ENCODE results near the gene ASIC4.

Gene ASIC4

DNA sequence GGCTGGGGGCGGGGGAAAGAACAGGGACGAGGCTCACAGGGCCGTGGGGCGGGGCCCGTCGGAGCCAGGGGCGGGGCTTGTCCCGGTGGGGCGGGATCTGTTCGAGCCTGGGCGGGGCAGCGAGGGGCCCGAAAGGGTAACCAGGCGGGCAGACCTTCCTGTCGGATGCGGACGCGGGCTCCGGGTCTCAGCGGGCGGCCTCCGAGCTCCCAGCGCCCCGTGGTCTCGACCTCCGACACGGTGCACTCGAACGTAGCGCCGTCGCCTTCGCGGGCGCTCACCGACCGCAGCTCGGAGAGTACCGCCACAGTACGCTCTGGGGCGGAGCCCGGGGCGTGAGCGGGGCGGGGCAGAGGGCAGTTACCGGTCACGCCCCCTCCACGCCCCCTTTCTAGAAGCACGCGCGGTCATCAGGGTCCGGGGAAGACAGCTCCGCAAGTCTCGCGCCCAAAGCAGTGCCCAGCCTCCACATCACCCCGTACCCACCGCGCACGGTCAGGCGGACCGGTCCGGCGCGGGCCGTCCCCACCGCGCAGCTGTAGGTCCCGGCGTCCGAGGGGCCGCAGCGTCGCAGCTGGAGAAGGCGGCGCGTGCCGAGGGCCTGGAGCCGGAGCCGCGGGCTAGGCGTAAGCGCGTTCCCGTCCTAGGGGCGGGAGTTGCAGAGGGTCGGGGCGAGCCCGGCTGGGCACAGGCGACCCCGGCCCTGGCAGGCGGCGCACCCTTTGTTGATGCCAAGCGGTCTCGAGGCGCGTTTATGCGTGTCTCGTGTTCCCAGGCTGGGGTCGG lies 38.3 kb downstream of the ASIC4 start:
- DNase-seq (ENCODE audit: low read depth) = peak; percentile 56

DNA sequence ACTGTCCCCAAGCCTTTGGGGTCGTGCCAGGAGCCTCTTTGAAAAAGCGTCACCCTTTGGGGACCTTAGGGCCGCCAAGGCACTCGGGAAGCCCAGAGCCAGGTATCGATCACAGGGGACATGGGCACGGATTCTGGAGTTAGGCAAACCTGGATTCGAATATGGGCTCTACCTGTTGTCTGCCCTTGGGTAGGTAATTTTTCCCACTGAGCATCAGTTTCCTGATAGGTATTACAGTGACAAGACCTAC lies 38.8 kb downstream of the ASIC4 start:
- DNase-seq (ENCODE audit: low read depth) = no peak

DNA sequence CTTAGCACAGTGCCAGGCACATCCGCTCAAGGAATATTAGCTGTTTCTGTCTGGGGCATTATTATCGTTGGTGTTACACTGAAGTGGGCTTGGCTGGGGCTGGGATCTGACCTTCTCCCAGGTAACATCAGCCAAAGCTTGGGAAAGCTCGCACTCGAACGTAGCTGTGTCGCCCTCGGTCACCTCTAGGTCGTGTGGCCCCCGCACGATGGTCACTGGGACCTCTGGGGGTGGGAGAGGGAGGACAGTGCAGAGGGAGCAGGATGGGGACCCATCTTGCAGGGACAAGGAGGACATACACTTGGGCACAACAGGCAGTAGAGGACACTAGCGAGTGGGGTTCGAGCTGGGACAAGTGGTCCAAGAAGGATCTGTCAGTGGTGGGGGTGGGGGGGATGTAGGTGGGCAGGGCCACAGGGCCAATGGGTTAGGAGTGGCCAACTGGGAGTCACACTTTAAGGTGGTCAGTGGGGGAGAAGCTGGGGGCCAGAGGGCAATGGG lies 39.2 kb downstream of the ASIC4 start:
- no peak for DNase-seq (ENCODE audit: low read depth)

DNA sequence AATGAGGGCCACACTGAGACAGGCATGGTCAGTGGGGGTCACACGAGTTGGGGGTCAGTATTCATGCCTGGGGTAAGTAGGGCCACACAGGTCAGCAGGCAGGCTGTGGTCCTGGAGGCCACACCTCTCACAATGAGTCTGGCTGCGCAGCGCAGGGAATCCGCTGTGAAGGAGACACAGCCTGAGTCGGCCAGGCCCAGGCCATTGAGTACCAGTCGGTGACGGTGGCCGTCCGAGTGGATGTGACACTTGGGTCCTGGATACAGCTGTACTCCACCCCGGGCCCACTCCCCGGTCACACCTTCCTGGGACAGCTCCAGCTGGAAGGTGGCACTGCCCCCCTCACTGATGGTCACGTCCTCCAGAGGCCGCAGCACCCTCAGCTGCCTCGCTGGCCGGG lies 40.1 kb downstream of the ASIC4 start:
- no peak for DNase-seq (ENCODE audit: low read depth)

DNA sequence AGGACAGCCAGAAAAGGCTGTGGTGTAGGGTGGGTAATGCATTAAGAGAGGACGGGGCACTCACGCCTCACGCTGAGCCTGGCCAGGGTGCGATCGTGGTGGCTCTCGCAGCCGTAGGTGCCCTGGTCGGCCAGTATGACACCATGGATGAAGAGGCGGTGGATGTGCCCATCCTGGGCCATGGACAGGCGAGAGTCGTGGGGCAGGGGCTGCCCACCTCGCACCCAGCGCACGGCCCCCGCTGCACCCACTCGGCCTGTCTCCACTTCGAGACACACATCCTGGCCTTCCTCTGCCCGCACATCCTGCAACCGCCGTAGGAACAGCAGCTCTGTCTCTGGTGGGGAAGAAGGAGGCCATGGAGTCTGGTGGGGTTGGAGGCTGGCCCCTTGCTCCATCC lies 41.7 kb downstream of the ASIC4 start:
- no peak for DNase-seq (ENCODE audit: low read depth)

DNA sequence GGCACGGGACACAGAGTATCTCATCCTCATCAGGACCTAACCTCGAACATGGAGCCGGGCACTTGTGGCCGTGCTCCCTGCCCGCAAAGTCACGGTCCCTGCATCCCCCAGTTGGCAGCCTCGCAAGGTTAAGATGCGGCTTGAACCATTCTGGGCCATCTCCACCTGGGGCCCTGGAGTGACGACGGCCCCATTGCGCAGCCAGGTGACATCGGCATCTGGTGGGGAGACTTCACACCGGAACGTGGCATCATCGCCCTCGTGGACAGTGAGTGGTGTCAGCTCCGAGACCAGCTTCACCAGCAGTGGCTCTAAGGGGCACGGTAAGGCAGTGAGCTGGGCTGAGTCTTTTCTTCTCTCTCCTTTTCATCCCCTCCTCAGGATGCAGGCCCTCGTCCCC lies 42.1 kb downstream of the ASIC4 start:
- DNase-seq (ENCODE audit: low read depth) = no peak

DNA sequence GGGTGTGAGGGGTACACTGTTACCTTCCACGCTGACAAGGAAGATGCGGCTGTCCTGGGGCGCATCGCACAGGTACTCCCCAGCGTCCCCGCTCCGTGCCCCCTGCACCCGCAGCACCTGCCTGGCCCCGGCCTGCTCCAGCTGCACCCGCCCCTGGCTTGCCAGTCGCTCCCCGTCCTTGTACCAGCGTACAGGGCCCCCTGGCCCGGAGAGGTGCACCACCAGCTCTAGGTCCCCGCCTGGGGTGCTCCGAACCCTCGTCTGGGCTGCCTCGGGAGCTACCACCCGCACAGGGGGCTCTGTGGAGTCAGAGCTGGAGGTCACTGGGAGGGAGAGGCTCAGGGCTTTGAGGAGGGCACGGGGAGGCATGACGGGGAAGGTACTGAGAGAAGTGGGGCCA lies 43.0 kb downstream of the ASIC4 start:
- DNase-seq (ENCODE audit: low read depth) = no peak

DNA sequence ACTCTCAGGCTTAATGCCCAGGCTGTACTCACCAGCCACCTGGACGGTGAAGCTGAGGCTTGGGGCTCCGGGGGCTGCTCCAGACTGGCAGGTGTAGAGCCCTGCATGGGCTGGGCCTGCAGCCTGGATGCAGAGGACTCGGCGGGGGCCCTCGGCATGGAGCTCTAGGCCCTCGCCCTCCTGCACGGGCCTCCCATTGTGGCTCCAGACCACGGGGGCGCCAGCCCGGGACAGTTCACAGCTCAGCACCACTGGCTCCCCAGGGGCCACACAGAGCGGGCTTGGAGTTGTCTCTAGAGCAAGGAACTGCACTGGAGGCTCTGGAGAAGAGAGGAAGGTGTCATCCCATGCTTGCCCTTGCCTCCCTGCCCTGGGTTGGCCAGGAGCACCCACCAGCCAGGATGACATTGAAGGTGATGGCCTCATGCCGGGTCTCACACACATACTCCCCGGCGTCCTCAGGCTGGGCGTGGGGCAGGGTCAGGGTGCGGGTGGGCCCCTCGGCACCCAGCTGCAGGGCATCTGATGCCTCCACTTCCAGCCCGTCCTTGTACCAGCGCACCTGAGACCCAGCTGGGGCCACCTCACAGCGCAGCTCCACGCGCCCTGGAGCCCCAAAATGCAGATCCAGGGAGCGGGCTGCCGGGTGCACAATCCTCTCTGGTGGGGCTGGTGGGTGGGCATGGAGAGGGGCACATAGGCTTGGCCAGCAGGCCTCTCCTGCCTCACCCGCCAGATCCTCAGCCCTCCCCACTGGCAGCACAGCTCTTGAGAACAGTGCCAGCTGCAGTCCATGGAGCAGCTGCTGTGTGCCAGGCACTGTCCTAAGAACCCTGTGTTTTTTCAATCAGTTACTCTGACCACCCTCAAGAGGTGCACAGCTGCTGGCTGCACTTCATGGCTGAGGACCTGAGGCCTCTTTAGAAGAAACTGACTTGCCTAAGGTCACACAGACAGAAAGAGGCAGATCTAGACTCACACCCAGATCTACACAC lies 43.8 kb downstream of the ASIC4 start:
- DNase-seq (ENCODE audit: low read depth) = no peak

DNA sequence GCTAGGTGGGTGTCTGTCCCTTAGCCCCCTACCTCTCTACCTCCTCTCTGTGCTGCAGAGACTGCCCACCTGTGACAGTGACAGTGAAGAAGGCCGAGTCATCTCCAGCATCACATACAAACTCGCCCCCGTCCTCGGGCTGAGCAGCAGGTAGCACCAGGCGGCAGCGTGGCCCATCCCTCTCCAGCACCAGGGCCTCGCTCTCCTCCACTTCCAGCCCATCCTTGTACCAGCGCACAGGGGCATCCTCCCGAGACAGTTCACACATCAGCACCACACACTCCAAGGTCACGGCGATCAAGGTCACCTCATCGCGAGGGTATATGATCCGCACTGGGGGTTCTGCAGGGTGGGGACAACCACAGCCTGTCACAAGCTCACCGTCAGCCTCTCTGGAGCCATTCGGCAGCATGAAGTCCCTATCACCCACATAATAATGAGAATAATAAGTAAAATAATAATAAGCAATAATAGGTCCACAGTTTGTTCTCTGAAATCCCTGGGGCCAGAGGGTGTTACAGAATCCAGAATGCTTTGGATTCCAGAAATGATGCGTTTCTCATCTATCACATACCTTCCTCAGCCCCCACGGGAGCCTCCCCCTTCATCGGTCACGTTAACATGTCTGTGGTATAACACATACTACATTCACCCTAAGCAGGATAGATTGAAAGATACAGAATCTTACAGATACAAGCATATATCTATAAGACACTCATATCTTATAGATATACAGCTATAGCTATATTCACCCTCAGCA lies 45.1 kb downstream of the ASIC4 start:
- no peak for DNase-seq (ENCODE audit: low read depth)

DNA sequence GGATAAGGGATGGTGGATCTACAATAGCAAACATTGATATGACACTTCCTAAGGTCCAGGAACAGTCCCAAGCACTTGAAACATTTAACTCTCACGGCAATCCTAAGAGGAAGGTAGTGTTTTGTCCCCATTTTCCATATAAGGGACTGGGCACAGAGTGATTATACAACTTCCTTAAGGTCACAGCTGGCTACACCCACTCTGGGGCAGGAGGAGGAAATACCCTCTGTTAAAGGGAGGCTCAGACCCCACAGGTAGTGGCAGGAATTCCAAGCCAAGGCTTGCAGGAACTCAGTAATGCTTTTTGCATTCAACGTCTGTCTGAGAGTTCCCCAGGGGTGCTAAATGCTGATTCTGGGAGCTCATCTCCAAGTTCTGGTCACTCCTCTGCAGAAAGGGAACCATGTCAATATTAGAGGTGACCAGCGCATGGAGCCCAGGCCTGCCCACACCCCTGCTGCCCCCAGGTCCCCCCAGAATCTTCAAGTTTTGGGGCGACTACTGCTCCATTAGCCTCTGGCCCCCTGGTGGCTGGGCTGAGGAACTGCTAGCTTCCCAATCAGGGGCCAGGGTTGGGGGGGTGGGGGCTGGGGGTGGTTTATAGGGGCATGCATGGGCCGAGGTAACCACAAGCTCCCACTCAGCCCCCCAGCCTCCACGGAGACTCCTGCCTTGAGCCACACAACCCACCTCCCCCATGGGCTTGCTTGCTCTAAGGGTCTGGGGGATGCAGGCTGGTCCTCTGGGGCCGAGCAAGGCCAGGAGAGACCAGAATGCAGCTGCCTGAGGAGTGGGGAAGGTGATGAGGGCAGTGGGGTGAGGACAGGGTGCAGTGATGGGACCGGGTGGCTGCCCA lies 46.0 kb downstream of the ASIC4 start:
- no peak for DNase-seq (ENCODE audit: low read depth)

DNA sequence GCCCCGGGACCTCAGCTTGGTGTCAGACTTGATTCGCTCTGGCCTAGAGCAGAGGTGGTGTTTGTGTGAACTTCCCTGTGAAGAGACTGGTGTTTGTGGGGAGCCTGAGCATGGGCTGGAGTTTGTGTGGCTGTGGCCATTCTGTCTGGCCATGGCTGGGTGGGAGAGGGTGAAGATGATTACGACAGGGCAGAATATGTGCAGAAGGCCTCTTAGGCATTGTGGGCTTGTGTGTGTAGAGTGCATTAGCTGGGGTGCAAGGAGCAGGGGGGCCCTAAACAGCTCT lies 46.6 kb downstream of the ASIC4 start:
- DNase-seq (ENCODE audit: low read depth) = no peak

DNA sequence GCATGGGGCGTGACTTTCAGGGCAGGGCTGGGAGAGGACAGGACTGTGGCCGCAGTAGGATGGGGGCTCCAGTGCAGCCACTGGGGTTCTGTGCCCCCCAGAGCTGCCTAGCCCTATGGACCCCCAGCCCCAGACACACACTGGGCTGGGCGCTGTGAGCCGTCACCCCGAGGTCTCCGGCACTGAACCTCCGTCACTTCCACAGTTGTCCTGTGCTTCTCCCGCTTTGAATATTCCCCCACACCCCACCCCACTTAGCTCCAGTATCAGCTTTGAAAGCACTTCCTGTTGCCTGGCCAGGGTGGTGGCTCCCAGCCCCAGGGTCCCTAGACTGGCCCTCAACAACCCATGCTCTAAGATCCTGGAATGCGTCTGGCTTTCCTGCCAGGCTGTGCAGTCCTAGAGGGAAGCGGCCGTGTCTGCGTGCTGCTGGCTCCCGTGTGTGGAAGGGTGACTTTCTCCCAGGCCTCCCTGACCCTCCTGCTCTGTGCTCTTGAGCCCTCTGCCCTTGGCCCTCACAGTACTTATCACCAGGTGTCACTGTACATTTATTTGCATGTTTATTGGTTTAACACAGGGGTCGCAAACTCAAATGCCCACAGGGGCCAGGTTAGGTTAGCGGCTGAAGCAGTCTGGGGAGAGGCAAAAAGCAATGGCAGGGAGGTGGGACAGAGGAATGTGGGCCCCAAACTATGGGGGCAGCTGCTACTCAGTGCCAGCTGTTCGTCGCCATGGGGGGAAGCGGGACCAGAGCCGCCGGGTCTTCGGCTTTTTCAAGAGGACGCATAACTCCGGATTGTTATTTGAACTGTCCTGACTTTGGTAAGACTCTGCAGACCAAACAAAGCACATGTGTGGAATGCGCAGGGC lies 47.1 kb downstream of the ASIC4 start:
- no peak for DNase-seq (ENCODE audit: low read depth)

DNA sequence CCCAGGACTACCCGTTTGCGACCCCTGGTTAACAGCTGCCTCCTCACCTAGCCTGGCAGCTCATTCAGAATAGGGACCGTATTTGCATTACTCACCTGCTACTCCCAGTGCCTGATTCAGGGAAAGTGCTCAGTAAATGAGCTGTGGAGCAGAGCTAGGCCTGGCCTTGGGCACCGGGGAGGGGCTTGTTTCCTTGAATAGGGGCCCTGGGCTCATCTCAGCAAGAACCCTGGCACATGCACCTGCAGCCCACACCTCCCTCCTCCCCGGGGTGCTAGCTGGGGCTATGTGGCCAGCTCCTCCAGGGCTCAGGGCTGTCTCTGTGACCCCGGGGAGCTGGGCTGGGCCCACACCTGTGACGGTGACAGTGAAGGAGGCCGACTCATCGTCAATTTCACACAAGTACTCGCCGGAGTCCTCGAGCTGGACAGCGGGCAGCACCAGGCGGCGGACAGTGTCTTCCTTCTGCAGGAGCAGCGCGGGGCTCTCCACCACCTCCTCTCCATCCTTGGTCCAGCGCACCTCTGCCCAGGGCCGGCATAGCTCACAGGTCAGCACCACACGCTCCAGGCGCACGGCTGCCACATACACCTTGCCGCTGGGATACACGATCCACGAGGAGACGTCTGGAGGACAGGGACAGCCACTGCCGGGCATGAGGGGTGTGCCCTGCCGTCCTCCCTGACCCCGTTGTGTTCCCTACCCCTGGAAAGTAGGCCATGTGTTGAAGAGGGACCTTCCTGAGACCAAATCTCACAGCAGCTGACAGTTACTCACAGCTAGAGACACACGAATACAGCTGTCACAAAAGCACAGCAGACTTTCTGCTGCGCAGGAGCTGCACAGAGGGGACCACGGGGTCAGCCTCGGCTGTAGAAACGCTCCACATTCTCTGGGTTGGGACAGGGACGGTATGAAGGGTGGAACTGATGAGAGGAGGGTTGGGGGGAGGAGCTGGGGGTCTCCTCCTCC lies 48.1 kb downstream of the ASIC4 start:
- no peak for DNase-seq (ENCODE audit: low read depth)

DNA sequence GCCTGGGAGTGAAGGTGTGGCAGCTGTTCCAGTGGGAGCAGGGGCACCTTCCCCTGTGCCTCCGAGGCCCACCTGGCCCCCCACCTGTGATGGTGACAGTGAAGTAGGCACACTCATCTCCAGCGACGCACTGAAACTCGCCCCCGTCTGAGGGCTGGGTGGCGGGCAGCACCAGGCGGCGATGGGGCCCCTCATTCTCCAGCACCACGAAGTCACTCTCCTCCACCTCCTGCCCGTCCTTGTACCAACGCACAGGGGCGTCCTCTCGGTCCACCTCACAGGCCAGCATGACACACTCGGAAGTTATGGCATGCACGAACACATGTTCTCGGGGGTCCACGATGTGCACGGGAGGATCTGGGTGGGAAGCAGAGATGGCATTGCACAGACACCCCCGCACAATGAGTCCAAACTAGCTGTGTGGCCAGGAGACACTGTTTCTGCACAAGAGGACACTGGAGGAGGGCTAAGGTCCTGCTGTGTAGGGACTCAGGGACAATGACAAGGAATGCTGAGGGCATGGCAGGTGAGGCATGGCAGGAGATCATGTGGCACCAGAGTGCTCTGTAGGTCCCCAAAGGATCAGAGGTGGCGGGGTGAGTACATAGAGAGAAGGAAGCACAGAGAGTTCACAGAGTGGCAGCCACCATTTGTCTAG lies 49.1 kb downstream of the ASIC4 start:
- no peak for DNase-seq (ENCODE audit: low read depth)

DNA sequence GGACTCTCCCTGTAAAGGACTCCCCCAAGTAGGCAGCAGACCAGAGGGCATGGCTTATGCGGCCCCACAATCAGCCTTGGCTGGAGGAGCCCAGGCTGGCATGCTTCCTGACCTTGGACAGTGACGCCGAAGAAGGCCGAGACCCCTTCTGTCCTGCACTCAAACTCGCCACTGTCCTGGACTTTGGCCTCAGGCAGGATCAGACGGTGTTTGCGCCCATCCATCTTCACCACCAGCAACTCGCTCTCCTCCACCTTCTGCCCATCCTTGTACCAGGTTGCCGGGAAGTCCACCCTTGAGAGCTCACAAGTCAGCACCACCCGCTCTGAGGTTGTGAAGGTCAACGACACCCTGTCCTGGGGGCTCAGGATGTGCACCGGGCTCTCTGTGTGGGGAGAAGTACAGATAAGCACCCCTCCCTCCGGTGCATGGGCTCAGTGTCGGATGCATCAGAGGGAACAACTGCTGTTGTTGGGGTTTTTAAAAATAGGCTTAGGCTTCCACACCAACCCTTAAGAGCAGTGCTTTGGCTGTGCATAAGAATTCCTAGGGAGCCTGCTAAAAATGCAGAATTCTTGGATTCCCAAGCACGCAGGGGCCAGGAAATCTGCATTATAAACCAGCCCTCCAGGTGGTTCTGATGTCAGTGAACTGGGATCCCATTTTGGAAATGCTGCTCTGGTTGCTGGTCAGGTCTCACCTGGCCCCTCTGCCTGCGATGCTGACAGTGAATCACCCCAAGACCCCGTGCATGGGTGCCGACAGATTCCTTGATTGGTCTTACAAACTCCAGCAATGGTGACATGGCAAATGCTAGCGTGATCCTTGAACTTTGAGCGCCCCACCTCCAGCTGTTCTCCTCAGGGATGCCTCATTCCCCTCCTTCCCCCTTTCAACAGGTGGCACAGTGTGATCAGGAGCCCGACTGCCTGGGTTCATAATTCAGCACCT lies 51.1 kb downstream of the ASIC4 start:
- DNase-seq (ENCODE audit: low read depth) = no peak

DNA sequence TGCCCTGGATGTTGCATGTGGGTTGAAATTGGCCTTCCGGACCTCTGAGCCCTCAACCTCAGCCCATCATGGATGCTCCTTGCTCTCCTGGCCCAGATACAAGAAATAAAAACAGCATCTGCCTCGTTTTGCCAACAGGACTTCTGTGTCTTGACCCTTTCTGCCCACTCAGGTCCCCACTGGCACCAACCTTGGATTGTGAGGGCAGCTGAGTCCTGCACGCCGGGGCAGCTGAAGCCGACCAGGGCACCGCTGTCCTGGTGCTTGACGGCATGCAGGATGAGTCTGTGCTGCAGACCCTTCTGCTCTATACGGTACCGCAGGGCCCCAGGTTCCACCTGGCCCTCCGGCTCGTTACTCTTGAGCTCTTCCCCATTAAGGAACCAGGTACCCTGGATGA lies 52.4 kb downstream of the ASIC4 start:
- DNase-seq (ENCODE audit: low read depth) = no peak

DNA sequence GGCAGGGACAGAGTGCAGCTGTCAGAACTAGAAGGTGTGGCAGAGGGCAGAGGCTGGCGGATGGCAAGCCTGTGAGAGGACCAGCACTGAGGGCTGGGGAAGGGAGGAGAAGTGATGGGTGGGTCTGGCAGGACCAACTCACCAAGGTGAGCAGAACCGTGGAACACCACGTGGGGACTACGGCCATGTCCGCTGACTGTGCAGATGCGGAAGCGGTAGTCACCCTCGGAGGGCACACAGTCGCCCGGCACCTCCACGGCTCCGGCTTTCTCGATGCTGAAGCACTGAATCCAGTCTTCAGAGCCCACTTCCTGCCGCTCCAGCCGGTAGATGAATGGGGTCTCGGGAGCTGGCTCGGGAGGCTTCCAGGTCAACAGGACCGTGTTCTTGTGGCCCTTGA lies 52.8 kb downstream of the ASIC4 start:
- DNase-seq (ENCODE audit: low read depth) = no peak

DNA sequence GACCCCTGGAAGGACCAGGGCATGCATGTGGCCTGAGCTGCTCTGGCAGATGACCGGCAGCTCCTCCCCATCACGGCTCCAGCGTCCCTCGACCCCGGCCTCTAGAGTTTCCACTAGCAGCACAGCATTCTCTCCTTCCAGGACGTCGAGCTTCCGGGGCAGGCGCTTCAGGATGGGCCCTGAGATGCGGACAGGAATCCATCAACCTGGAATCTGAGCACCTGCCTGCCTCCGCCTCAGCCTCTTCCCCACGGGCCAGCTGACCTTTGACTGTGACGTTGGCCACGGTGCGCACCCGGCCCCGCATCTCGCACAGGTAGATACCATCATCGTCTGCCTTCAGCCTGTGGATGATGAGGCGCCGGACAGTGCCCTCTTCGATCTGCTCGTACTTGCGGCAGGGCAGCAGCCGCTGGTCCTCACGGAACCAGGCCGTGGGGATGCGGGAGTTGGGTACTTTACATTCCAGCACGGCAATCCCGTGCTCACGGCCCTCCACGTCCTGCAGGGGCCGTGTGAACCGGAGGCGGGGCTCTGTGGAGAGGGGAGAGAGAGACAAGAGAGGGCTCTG lies 53.6 kb downstream of the ASIC4 start:
- DNase-seq (ENCODE audit: low read depth) = no peak

All from HS-5 (cell line).